SHP77 (cell line): ENCODE results near the gene CNTD1.
"Not testable (repeated sequence)": the region's sequence is repeated elsewhere in the genome, so short reads cannot be mapped to it uniquely, and the experiment has no call there.

ENCODE experiments used
- DNase-seq, 2 experiments: peaks; one replicate each; lab custom pipeline; 2025; lab: John Stamatoyannopoulos, UW

CNTD1 gene

GRCh38 chr17:42845556-42845917, 46.9 kb downstream of the CNTD1 start:
- no peak for DNase-seq

- no peak for DNase-seq
These were observed 47.4 kb downstream of the CNTD1 start for GRCh38 chr17:42845918-42846593.

- no peak for DNase-seq
These were observed 48.1 kb downstream of the CNTD1 start for GRCh38 chr17:42846594-42847280.

- DNase-seq: no peak
These were observed 49.4 kb downstream of the CNTD1 start for GRCh38 chr17:42848093-42848492.

- no peak for DNase-seq
These were observed 50.4 kb downstream of the CNTD1 start for GRCh38 chr17:42849031-42849430.

GRCh38 chr17:42849451-42850181, 51.0 kb downstream of the CNTD1 start:
- DNase-seq: no peak

- DNase-seq: no peak
These were observed 52.3 kb downstream of the CNTD1 start, which contains the start of gene AOC3 for GRCh38 chr17:42850954-42851353. Gene AOC3, plus strand, starts transcription at chr17:42851199. Its CDS starts 145 bp downstream, at chr17:42851344.

GRCh38 chr17:42851371-42852240, 52.9 kb downstream of the CNTD1 start:
- DNase-seq: not testable (repeated sequence)

- no peak for DNase-seq
These were observed 53.7 kb downstream of the CNTD1 start for GRCh38 chr17:42852351-42852750.

GRCh38 chr17:42853004-42853403, 54.3 kb downstream of the CNTD1 start:
- no peak for DNase-seq

- no peak for DNase-seq
These were observed 54.9 kb downstream of the CNTD1 start for GRCh38 chr17:42853597-42853967.

- no peak for DNase-seq
These were observed 55.5 kb downstream of the CNTD1 start for GRCh38 chr17:42853968-42854790.

- DNase-seq: no peak
These were observed 56.5 kb downstream of the CNTD1 start for GRCh38 chr17:42855048-42855596.

- DNase-seq: not testable (repeated sequence)
These were observed 57.4 kb downstream of the CNTD1 start for GRCh38 chr17:42856093-42856492.

GRCh38 chr17:42856516-42856915, 57.9 kb downstream of the CNTD1 start:
- not testable (repeated sequence) for DNase-seq

GRCh38 chr17:42857389-42857788, 58.7 kb downstream of the CNTD1 start:
- no peak for DNase-seq
